Peyer's patch (tissue), 4 donors: Measurements from ENCODE around the gene MAPK4.

Source experiments
- POLR2A ChIP-seq, 2 donors: fragments of 450-650 bp; IDR thresholded peaks; one replicate each; pipeline ENCODE4 v1.5.1; 2017; ENCODE audit warnings: antibody characterized with exemption in 2 of 2, mild to moderate bottlenecking in 2 of 2, moderate library complexity in 2 of 2
- TF ChIP-seq, protein P1 (sequence below), 6 experiments: fragments of 450-650 bp in 4 of 6; fragments of 200-600 bp in 2 of 6; sonication (generic) in 1 of 6; IDR thresholded peaks; one replicate each; pipeline ENCODE4 v1.5.1; 2017 to 2019; ENCODE audit warnings: antibody characterized with exemption in 6 of 6, mild to moderate bottlenecking in 3 of 6, moderate library complexity in 1 of 6

DNA sequence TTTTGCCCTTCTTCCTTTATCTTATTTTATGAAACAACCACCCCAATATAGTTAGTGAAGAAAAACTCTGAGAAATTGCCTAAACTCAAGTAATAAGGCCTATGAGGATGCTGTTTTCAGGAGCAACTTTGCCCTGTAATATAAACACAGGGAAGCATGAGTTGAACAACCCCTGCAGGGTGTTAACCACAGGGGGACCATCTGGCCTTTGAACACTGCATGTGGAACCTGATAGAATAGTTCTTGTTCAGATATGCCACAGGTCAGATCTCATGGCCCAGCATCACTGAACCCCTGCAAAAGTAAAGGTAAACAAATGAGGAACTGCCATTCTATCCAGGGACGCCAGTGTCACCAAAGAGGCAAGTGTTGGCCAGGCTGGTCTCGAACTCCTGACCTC, 82.6 kb downstream of the MAPK4 start:
- TF ChIP-seq, protein P1, sequence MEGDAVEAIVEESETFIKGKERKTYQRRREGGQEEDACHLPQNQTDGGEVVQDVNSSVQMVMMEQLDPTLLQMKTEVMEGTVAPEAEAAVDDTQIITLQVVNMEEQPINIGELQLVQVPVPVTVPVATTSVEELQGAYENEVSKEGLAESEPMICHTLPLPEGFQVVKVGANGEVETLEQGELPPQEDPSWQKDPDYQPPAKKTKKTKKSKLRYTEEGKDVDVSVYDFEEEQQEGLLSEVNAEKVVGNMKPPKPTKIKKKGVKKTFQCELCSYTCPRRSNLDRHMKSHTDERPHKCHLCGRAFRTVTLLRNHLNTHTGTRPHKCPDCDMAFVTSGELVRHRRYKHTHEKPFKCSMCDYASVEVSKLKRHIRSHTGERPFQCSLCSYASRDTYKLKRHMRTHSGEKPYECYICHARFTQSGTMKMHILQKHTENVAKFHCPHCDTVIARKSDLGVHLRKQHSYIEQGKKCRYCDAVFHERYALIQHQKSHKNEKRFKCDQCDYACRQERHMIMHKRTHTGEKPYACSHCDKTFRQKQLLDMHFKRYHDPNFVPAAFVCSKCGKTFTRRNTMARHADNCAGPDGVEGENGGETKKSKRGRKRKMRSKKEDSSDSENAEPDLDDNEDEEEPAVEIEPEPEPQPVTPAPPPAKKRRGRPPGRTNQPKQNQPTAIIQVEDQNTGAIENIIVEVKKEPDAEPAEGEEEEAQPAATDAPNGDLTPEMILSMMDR (IDR thresholded peaks at IDR 0.05), result no peak
- no peak for TF ChIP-seq POLR2A (IDR thresholded peaks at IDR 0.05)
